Measurements from ENCODE around the gene MAJIN. TPM values are rescaled to one million over a fixed set of nuclear protein-coding genes. Genes with fewer than 3 reads are reported as not detected.

Gene MAJIN
- total RNA-seq, 1 donor from 2014 or later = not detected

GRCh38 chr11:64930340-64930739 lies 41.6 kb downstream of the MAJIN start:
- no peak for DNase-seq
- Histone ChIP-seq H3K4me1 (peaks cover 14% of the 10 kb centered on the region), H3K27me3 (ENCODE audit: low read depth) (no peaks in the 10 kb centered on the region), H3K36me3 (peaks cover 77% of the 10 kb centered on the region), H3K27ac (no peak overlapping the region), H3K4me3 (no peak overlapping the region), H3K9me3 (no peaks in the 10 kb centered on the region)
- no peak for TF ChIP-seq CTCF (IDR thresholded peaks at IDR 0.05)
- intact Hi-C loops (cut with DNase I) = no loop called here
- no peak for ATAC-seq

GRCh38 chr11:64929625-64930024 lies 42.3 kb downstream of the MAJIN start:
- peaks cover 18% of the 10 kb centered on the region for H3K4me1 ChIP-seq
- no peak for TF ChIP-seq CTCF (IDR thresholded peaks at IDR 0.05)
- DNase-seq (no peak), ATAC-seq (no peak)
- H3K36me3 ChIP-seq = peaks cover 75% of the 10 kb centered on the region
- no peak overlapping the region for H3K4me3 ChIP-seq
- intact Hi-C loops (cut with DNase I) = no loop called here
- no peaks in the 10 kb centered on the region for H3K9me3 ChIP-seq
- no peaks in the 10 kb centered on the region for H3K27me3 ChIP-seq (ENCODE audit: low read depth)
- H3K27ac ChIP-seq = no peak overlapping the region

- no peaks in the 10 kb centered on the region for H3K27me3 ChIP-seq (ENCODE audit: low read depth)
- intact Hi-C loops (cut with DNase I) = no loop called here
- peaks cover 70% of the 10 kb centered on the region for H3K36me3 ChIP-seq
- peaks cover 18% of the 10 kb centered on the region for H3K4me1 ChIP-seq
- H3K9me3 ChIP-seq = no peaks in the 10 kb centered on the region
- no peak for TF ChIP-seq CTCF (IDR thresholded peaks at IDR 0.05)
- DNase-seq (no peak), ATAC-seq (no peak)
- H3K27ac ChIP-seq = no peak overlapping the region
- no peak overlapping the region for H3K4me3 ChIP-seq
Observed at GRCh38 chr11:64928957-64929356, 43.0 kb downstream of the MAJIN start.

GRCh38 chr11:64926689-64927088 lies 45.2 kb downstream of the MAJIN start:
- no peak overlapping the region for H3K4me3 ChIP-seq
- H3K27me3 ChIP-seq (ENCODE audit: low read depth) = no peaks in the 10 kb centered on the region
- no peak for TF ChIP-seq CTCF (IDR thresholded peaks at IDR 0.05)
- peaks cover 48% of the 10 kb centered on the region for H3K36me3 ChIP-seq
- ATAC-seq = no peak
- DNase-seq = no peak
- no peaks in the 10 kb centered on the region for H3K9me3 ChIP-seq
- intact Hi-C loops (cut with DNase I) = no loop called here
- H3K27ac ChIP-seq = no peak overlapping the region
- peaks cover 26% of the 10 kb centered on the region for H3K4me1 ChIP-seq

- no peak overlapping the region for H3K27ac ChIP-seq
- ATAC-seq (no peak), DNase-seq (no peak)
- peaks cover 39% of the 10 kb centered on the region for H3K36me3 ChIP-seq
- H3K27me3 ChIP-seq (ENCODE audit: low read depth) = no peaks in the 10 kb centered on the region
- no peaks in the 10 kb centered on the region for H3K9me3 ChIP-seq
- TF ChIP-seq CTCF (IDR thresholded peaks at IDR 0.05) = no peak
- intact Hi-C loops (cut with DNase I) = no loop called here
- peak overlapping the region; percentile 100 for H3K4me3 ChIP-seq
- H3K4me1 ChIP-seq = peaks cover 26% of the 10 kb centered on the region
Observed at GRCh38 chr11:64925536-64926436, 46.1 kb downstream of the MAJIN start.
